GM12872 (cell line): ENCODE results near the gene ZNF513.

Experiments used
- TF ChIP-seq, protein P1 (sequence below): IDR thresholded peaks from 3 replicates; pipeline ENCODE4 v1.5.1; 2011; ENCODE audit warnings: low read depth, mild to moderate bottlenecking, low read length, moderate library complexity; ENCODE audit not compliant: insufficient read depth

The ZNF513 gene

DNA sequence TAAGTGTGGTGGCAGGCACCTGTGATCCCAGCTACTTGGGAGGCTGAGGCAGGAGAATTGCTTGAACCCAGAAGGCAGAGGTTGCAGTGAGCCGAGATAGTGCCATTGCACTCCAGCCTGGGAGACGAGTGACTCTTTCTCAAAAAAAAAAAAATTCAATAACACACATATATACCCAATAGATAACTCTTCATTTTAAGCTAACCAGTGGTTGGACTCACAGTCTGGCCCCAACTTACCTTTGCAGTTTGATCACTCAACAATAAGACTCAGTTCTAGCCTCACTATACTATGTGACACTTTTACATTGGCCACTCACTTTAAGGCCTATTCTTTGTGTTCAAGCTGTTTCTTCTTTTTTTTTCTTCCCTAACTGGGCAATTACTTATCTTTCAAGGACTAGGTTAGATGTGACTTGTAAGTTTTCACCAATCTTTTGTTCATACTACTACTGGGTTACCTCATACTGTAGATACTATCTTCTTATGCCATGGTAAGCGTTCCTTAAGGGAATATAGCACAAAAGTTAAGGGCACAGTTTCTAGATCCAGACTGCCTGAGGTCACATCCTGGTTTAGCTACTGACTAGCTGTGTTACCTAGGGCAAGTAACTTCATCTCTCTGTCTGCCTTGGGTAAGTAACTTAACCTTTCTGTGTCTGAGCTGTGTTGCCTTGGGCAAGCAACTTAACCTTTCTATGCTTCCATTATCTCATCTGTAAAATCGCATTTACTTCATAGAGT lies 17.7 kb downstream of the ZNF513 start:
- TF ChIP-seq, protein P1, sequence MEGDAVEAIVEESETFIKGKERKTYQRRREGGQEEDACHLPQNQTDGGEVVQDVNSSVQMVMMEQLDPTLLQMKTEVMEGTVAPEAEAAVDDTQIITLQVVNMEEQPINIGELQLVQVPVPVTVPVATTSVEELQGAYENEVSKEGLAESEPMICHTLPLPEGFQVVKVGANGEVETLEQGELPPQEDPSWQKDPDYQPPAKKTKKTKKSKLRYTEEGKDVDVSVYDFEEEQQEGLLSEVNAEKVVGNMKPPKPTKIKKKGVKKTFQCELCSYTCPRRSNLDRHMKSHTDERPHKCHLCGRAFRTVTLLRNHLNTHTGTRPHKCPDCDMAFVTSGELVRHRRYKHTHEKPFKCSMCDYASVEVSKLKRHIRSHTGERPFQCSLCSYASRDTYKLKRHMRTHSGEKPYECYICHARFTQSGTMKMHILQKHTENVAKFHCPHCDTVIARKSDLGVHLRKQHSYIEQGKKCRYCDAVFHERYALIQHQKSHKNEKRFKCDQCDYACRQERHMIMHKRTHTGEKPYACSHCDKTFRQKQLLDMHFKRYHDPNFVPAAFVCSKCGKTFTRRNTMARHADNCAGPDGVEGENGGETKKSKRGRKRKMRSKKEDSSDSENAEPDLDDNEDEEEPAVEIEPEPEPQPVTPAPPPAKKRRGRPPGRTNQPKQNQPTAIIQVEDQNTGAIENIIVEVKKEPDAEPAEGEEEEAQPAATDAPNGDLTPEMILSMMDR: no peak

DNA sequence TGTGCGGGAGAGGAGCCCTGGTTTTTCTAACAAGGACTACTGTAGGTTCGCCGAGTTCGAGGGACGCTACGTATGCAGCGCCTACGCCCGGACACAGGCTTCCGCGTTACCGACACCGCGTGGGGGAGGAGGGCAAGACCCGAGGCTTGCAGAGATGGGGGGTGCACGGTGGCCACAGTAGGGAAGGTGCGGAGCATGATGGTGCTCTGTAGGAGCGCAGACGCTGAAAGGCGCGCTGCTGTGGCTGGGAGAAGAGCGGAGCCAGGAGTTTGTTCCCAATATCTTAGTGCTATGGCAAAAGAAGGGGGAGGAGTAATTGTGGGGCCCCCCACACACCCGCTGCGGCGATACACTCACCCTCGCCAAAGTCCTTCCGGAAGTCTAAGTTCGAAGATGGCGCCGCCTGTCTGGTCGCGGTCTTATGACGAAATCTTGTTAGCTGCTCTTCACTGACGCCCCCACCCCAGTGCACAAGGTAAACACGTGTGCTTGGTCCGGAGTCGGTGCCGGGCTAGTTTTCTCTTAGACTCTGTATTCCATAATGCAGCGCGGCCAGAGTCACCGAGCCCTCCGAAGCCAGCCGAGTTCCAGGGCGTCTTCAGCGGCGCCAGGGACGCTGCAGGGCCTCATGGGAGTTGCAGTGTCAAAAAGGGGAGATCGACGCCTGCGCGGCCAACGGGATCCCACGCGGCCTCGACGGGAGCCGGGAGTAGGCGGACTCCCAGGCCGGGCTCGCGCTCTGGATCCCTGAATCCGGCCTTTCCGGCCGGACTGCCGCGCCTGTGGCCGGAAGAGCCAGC lies 24.0 kb downstream of the ZNF513 start, which contains the start of gene GTF3C2:
Gene GTF3C2 (minus strand): TSS at position 383 of the 800 bp plus-strand sequence. CDS start 13,210 bp downstream, outside the sequence.
- TF ChIP-seq, protein P1: no peak

DNA sequence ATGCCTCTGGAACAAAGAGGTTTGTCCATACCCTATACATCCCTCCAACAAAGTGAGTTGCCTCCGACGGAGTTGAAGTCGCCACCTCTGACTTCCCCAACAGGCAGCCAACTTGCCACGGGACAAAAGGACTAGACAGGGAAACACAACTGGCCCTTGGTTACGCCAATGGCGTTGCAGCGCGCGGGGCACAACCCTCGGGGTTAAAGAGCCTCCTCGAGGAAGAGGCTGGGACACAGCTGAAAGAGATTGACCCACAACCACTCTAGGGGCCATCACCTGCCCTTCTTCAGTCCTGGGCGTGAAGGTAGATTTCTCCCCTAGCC lies 24.5 kb downstream of the ZNF513 start:
- TF ChIP-seq, protein P1: no peak

DNA sequence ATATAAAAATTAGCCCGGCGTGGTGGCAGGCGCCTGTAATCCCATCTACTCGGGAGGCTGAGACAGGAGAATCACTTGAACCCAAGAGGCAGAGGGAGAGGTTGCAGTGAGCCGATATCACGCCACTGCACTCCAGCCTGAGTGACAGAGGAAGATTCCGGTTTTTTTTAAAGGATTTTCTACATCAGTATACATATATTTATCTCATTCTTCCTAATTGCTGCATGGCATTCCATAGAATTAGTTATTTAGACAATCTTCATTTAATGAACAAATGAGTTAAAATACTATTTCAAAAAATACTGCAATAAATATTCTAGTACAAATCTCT lies 26.0 kb downstream of the ZNF513 start:
- TF ChIP-seq, protein P1: no peak

DNA sequence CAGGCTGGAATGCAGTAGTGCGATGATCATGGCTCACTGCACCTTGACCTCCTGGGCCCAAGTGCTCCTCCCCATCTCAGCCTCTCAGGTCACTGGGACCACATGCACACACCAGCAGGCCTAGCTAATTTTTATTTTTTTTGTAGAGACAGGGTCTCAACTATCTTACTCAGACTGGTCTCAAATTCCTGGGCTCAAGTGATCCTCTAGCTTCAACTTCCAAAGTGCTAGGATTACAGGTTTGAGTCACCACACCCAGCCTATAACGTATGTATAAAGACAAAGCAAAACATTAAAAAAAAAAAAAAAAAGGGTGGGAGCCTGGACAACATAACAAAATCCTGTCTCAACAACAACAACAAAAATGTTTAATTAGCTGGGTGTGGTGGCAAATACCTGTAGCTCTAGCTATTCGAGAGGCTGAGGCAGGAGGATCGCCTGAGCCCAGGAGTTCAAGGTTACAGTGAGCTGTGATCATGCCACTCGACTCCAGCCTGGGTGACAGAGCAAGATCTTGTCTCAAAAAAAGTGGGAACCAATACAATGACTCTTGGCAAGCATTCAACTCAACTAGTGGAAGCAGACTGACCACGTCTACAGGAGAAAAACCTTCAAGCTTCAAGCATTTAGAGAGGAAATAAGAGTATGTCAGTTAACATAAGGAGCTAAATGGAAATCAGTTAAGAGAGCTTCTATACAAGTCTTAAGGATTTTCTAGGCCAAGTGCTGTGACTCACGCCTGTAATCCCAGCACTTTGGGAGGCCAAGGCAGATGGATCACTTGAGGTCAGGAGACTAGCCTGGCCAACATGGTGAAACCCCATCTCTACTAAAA lies 26.6 kb downstream of the ZNF513 start:
- TF ChIP-seq, protein P1: no peak

DNA sequence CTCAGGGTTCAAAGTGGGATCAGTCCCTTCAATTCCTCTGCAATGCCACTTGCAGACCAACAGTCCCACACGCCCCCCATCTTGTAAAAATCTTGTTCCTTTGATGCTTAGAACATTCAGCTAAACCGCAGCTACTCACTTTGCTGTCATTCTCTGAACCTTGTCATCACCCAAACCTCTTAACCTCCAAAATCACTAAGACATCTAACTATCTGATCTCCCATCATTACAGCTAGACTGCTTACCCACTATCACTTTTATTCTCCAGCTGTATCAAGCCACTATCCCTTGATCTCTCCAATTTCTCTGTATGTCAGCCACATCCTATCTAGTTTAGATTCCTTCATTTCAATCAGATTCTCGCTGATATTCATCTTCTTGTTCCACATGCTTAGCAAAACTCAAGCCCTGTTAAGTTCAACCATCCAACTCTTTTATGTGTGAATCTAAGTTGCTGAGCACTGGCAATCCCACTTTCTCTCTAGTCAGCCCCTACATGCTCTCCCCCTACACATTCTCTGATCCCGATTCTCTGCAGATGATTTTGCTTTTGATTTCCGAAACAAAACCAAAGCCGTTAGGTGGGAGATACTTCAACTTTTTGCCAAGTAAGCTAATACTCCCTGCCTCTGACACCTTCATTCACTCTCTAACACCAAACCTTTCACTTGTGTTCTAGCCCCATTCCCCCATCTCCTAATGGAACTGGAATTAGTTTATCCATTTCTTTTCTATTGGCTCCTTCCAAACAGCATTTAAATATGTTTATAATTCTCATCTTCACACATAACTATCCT lies 28.5 kb downstream of the ZNF513 start:
- TF ChIP-seq, protein P1: no peak
